Posterior cingulate gyrus (tissue), 11 donors: Measurements from ENCODE around the gene UQCRHL.

Experiments used
- DNase-seq, 10 donors: peaks; one replicate each; pipeline versions ENCODE4 v3.0.0 to v3.0.0-alpha.2; 2020 to 2021; ENCODE audit warnings: mixed read lengths in 3 of 10
- intact Hi-C: fragments of 100-400 bp; cut with DNase I; formaldehyde crosslinking; loops from one replicate; pipeline ENCODE4 v1.15.1; 2023

The UQCRHL gene

DNA sequence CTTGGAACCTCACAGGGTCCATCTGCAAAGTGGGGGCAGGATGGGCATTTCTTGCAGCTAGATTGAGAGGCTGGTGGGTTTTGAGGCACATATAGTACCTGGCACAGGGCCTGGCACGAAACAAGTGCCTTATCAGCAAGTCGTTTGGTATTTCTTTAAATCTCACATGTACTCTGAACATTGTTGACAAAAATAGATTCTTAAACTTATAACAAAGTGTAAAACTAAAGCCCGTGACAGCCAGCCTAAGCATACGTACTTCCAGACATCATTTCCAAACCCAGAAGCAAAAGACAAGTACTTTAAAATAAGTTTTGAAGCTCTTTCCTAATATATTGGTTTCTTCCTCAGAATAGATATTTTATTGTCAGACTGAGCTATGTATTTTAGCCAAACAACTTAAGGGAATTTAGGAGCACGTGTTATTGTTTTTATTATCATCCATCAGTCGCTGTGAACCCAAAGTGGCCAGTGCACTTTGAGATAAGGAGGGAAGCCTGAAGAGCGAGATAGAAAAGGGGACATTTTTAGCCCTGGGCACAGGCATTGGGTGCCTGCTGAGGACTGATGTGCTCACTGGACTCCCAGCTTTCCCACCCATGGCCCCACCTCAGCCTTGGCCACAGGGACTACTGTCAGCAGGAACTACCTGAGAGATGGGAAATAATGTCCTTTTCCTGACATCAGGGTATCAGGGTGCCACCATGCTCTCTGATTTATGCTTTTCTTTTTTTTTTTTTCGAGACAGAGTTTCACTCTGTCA, 45.9 kb downstream of the UQCRHL start:
- intact Hi-C loops, result no loop called here
- no peak for DNase-seq

DNA sequence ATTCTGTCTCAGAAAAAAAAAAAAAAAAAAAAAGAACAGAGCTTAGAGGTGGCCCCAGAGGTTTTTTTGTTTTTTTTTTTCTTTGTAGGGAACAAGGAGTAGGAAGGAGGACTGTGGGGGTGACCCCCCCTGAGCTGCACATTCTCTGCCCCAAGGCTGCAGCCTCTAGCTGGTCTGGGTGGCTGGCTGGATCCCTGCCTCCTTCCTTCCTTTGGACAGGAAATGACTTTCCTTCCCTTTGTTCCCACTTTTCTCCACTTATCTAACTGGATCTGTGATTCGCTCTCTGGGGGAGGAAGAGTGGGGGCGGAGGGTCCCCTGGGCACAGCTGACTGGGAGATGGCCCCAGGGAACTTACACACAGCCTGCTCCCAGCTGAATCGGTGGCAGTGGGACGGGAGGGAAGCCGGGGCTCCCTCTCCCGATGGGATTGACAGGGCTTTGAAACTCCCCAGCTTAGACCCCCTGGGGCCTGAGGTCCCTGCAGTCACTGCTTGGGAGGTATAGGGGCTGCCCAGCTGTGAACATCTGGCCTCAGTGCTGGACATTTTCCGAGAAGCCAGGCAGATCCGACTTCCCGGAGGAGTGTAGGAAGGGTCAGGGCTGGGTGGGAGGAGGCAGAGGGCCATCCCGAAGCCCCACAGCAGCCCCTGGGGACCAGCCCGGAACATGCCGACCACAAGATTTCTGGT, 46.8 kb downstream of the UQCRHL start:
- no peak for DNase-seq
- intact Hi-C loops, result no loop called here

DNA sequence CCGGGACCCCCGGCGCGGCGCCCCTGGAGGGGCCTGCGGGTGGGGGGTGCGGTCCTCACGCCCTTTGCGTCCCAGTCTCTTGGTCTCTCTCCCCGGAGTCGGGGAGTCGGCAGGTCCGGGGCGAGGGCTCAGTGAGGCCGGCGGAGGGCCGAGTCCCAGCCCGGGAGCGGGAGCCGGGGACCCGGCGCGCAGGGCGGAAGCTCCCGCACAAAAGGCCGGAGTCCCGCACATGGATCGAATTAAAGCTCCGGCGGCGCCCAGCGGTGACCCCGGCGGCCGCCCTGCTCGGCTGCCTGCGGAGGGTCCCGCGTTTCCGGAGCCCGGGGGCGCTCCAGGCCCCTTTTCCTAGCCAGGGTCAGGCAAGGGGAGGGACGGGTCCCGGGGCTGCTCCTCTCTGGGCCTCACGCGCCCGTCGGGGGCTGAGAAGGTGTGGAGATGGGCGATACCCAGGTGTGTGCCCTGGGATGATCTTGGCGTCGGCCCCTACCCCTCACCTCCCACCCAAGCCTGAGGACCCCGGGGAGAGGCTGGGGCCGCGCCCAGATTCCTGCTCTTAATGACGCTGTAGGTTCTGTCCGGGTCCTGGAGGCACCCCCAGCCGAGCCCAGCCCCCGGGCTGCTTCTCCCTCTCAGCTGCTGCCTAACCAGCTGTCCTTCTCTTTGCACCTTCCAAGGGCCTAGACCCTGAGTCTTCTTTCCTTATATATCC, 48.3 kb downstream of the UQCRHL start:
- DNase-seq, result no peak
- intact Hi-C loops, result no loop called here

DNA sequence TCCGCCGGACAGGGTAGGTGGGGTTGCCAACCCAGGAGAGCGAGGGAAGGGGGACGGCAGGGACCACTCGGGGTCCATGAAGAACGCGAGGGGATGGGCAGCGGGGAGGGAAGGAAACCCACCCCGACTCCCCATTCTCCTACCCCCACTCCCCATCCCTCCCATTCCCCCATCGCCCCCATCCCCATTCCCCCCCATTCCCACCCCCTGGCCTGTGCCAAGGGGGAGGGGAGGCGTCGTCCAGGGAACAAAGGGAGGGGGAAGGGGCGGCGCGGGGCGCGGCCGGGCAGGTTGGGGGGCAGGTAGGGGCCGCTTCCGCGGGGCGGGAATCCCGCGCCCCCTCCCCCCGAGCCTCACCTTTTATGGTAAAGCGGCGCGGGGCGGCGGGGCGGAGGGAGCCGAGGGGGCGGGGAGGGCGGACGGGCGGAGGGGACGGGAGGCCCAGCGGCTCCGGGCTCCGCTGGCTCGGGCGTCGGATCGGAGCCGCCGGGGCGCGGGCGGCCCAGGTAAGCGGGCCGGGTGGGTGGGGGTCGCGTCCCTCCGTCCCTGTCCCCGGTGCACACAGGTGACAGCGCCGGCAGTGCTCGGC, 49.0 kb downstream of the UQCRHL start, which contains the start of gene FBLIM1:
TSS of gene FBLIM1 (plus strand) at position 453 of the 589 bp plus-strand sequence. CDS start 6,189 bp downstream, outside the sequence.
- no peak for DNase-seq
- intact Hi-C loops, result no loop called here

DNA sequence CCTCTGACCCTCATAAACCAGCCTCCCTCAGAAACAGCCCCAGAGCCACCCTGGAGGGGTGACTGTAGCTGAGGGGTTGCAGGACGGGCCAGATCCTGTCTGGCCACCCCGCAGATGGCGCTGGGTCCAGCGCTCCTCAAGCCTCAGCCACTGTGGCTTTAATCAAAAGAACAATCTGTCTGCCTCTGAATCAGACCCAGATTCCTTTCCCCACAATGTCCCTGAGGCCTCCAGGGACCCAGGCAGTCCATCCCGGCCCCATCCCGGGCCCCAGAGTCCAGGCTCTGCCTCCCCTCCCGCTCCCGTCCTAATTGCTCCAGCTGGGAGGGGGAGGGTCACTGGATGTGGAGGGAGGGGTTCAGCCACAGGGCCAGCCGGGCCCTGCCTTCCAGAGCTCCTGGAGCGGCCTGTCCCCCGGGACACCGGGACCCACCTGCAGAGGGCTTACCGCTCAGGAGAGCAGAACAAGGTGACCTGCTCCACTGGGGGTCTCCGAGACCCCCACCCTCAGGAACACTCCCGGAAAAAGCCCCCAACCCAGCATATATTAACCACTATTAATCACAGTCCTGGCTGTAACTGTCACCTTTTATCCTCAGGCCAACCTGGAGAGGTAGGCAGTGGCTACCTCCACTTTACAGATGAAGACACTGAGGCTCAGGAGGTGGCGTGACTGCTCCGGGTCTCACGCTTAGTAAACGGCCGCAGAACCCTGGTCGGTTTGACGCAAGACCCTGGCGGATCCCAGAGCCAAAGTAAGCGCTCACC, 49.7 kb downstream of the UQCRHL start:
- intact Hi-C loops, result no loop called here
- DNase-seq, result no peak
